ENCODE data around the gene MEIOB. TPM values are rescaled to one million over a fixed set of nuclear protein-coding genes. Genes with fewer than 3 reads are reported as not detected.

The MEIOB gene
- polyA plus RNA-seq, 2 donors, result 0.08 TPM; not detected in 1

DNA sequence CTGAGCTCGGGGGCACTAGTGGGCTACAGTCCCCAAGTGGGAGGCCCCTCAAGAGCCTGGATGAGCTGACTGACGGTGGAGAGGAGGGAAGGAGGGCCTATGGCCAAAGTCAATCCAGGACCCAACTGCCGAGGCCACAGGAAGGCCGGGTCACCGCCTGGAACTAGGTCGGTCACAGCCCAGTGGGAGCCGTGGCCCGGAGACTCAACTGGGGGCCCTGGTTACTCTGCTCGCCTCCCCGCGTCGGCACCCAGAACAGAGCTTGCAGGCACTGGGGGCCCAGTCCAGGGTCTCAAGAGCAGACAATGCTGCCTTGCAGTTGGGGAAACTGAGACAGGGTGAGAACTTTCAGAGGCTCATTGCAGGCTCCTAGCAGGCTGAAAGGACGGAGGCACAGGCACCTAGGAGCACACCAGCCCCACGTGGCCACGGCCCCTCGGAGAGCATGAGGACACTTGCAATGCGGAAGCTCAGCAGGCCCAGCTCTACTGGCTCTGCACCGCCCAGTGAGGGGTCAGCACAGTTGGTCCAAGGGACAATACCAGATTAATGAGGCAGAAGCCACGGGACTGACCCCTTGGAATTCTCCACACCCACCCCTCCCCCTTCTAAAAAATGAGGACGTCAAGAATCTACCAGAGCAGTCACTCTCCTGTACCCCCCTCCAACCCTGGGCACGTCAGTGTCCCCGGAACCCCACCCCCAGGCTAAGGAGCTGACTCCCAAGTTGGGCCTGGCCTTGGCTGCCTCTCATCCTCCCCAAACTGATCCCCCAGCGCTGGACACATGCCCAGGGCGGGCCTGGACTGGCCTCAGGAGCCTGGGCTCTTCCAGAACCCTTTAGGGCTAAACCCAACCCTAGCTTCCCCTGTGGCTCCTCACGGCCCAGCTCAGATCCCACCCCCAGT is 44.0 kb upstream of the MEIOB start:
- H3K4me1 ChIP-seq (ENCODE audit: control insufficient read depth in 2 of 2, insufficient read depth in 2 of 2, low read length in 1 of 2), result peaks cover 17 to 41% of the 10 kb centered on the region in 2 donors
- H3K9me3 ChIP-seq (ENCODE audit: control insufficient read depth in 2 of 2, insufficient read depth in 1 of 2, low read depth in 1 of 2, low read length in 1 of 2), result peaks cover 0 to 2% of the 10 kb centered on the region in 2 donors
- peaks cover 0 to 17% of the 10 kb centered on the region in 2 donors for H3K27me3 ChIP-seq (ENCODE audit: control insufficient read depth in 1 of 2, insufficient read depth in 2 of 2, low read length in 2 of 2)
- no peaks in the 10 kb centered on the region for H3K36me3 ChIP-seq (ENCODE audit: control insufficient read depth in 2 of 2, insufficient read depth in 2 of 2, low read length in 1 of 2)
- no peak overlapping the region for H3K27ac ChIP-seq (ENCODE audit: low read depth in 2 of 2, low read length in 1 of 2)
- peak overlapping the region in 1 of 2 donors; percentile 14 for H3K4me3 ChIP-seq (ENCODE audit: low read depth in 1 of 2, low read length in 2 of 2)
- 62 to 69% methylated on average over 25 of the region's 25 CpGs for WGBS, 2 donors

DNA sequence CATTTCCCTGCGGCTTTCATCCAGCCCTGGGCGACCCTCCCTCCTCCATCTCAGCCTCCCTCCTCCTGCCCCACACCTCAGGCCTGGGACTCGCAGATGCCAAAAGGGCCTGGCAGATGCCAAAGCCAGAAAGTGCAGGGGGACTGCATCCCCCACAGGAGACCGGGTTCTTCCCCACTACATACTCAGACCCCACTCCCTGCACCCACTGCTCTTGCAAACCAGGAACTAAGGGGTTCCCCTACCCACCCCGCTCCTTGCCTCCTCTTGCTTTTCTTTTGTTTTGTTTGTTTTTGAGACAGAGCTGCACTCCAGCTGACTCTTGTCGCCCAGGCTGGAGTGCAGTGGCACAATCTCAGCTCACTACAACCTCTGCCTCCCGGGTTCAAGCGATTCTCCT is 43.0 kb upstream of the MEIOB start:
- Histone ChIP-seq H3K4me1 (ENCODE audit: control insufficient read depth in 2 of 2, insufficient read depth in 2 of 2, low read length in 1 of 2) (peaks cover 12 to 44% of the 10 kb centered on the region in 2 donors), H3K9me3 (ENCODE audit: control insufficient read depth in 2 of 2, insufficient read depth in 1 of 2, low read depth in 1 of 2, low read length in 1 of 2) (peaks cover 0 to 2% of the 10 kb centered on the region in 2 donors), H3K36me3 (ENCODE audit: control insufficient read depth in 2 of 2, insufficient read depth in 2 of 2, low read length in 1 of 2) (no peaks in the 10 kb centered on the region), H3K4me3 (ENCODE audit: low read depth in 1 of 2, low read length in 2 of 2) (no peak overlapping the region), H3K27me3 (ENCODE audit: control insufficient read depth in 1 of 2, insufficient read depth in 2 of 2, low read length in 2 of 2) (peaks cover 0 to 12% of the 10 kb centered on the region in 2 donors), H3K27ac (ENCODE audit: low read depth in 2 of 2, low read length in 1 of 2) (peak overlapping the region in 1 of 2 donors; percentile 22)
- WGBS, 2 donors, result 58 to 63% methylated on average over 7 to 8 of the region's 8 CpGs

DNA sequence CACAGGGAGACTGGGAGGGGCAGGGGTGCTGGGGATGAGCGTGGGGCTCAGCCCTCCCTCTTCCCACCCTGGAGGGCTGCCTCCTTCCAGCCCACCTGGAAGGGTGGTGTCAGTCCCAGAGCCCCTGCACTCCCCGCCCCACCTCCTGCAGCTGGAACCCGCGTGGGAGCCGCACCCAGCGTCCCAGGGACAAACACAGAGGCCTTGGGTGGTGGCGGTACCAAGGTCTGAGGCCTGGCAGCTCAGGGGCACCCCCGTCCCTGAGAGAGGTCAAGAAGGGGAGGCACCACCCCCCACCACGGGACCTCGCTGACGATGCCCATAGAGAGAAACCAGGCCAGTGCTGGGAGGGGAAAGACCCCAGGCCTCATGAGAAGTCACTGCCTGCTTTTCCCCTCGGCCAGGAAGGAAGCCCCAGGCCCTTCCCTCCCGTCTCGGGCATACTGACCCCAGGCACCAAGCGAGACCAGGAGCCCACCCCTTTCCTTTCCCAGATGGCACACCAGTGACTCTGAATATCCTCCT is 42.2 kb upstream of the MEIOB start:
- peak overlapping the region; percentile 77 to 83 for H3K27ac ChIP-seq (ENCODE audit: low read depth in 2 of 2, low read length in 1 of 2)
- whole genome bisulfite sequencing, 2 donors, result 41 to 46% methylated on average over 11 to 15 of the region's 15 CpGs
- H3K9me3 ChIP-seq (ENCODE audit: control insufficient read depth in 2 of 2, insufficient read depth in 1 of 2, low read depth in 1 of 2, low read length in 1 of 2), result no peaks in the 10 kb centered on the region
- no peaks in the 10 kb centered on the region for H3K36me3 ChIP-seq (ENCODE audit: control insufficient read depth in 2 of 2, insufficient read depth in 2 of 2, low read length in 1 of 2)
- H3K4me1 ChIP-seq (ENCODE audit: control insufficient read depth in 2 of 2, insufficient read depth in 2 of 2, low read length in 1 of 2), result peaks cover 12 to 51% of the 10 kb centered on the region in 2 donors
- H3K4me3 ChIP-seq (ENCODE audit: low read depth in 1 of 2, low read length in 2 of 2), result no peak overlapping the region
- peaks cover 0 to 7% of the 10 kb centered on the region in 2 donors for H3K27me3 ChIP-seq (ENCODE audit: control insufficient read depth in 1 of 2, insufficient read depth in 2 of 2, low read length in 2 of 2)

DNA sequence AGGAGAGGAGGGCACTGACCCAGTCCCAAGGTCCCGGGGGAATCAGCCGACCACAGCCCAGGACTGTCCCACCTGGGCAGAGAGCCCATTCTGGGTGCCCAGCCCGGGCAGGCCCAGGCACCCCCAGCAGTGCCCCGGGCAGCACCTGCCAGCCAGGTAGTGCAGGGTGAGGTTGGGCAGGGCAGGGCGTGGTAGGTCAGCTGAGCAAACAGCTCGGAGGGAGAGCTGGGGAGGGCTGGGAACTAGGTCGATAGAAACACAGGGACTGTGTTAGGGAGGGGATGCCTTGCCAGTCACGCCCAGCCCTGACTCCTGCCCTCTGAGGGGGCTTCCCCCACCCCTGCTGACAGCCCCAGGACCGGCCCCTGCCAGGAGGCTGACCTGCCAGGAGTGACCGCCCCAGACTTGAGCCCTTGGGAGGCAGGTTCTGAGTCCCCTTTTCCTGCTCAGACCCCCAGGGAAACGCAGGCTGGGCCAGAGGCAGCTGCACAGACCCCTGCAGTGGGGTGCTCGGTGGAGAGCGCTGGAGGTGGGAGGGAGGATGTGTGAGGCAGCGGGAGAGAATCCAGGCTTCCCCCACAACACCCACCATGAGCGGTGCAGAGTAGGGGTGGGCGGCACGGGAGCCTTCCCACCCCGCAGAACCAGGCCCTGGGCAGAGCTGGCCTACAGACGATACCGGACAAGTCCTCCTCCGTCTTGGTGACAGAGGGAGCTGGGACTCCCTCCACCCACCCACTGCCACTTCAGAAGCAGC is 41.5 kb upstream of the MEIOB start:
- no peak overlapping the region for H3K4me3 ChIP-seq (ENCODE audit: low read depth in 1 of 2, low read length in 2 of 2)
- H3K27me3 ChIP-seq (ENCODE audit: control insufficient read depth in 1 of 2, insufficient read depth in 2 of 2, low read length in 2 of 2), result peaks cover 0 to 7% of the 10 kb centered on the region in 2 donors
- no peaks in the 10 kb centered on the region for H3K36me3 ChIP-seq (ENCODE audit: control insufficient read depth in 2 of 2, insufficient read depth in 2 of 2, low read length in 1 of 2)
- 31 to 33% methylated on average over 20 to 21 of the region's 21 CpGs for WGBS, 2 donors
- H3K4me1 ChIP-seq (ENCODE audit: control insufficient read depth in 2 of 2, insufficient read depth in 2 of 2, low read length in 1 of 2), result peaks cover 10 to 48% of the 10 kb centered on the region in 2 donors
- peak overlapping the region; percentile 77 to 83 for H3K27ac ChIP-seq (ENCODE audit: low read depth in 2 of 2, low read length in 1 of 2)
- H3K9me3 ChIP-seq (ENCODE audit: control insufficient read depth in 2 of 2, insufficient read depth in 1 of 2, low read depth in 1 of 2, low read length in 1 of 2), result no peaks in the 10 kb centered on the region

DNA sequence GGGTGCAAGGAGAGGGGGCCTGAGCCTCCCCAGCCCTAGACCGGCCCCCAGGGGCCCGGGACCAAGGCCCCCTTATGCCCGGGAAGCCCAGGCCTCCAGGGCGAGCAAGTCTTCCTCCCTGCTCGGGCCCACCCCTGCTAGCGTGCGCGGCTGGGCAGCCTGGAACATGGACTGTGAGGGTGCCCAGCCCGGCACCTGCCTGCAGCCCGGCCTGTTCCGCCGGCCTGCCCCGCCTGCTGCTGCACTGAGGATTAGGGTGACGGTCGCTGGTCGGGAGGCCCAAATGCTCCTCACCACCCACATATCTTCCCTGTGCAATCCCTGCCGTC is 40.2 kb upstream of the MEIOB start:
- Histone ChIP-seq H3K9me3 (ENCODE audit: control insufficient read depth in 2 of 2, insufficient read depth in 1 of 2, low read depth in 1 of 2, low read length in 1 of 2) (no peaks in the 10 kb centered on the region), H3K4me1 (ENCODE audit: control insufficient read depth in 2 of 2, insufficient read depth in 2 of 2, low read length in 1 of 2) (peaks cover 4 to 46% of the 10 kb centered on the region in 2 donors), H3K27me3 (ENCODE audit: control insufficient read depth in 1 of 2, insufficient read depth in 2 of 2, low read length in 2 of 2) (no peaks in the 10 kb centered on the region), H3K27ac (ENCODE audit: low read depth in 2 of 2, low read length in 1 of 2) (peak overlapping the region in 1 of 2 donors; percentile 82), H3K36me3 (ENCODE audit: control insufficient read depth in 2 of 2, insufficient read depth in 2 of 2, low read length in 1 of 2) (no peaks in the 10 kb centered on the region), H3K4me3 (ENCODE audit: low read depth in 1 of 2, low read length in 2 of 2) (no peak overlapping the region)
- 64 to 68% methylated on average over 17 of the region's 17 CpGs for WGBS, 2 donors

DNA sequence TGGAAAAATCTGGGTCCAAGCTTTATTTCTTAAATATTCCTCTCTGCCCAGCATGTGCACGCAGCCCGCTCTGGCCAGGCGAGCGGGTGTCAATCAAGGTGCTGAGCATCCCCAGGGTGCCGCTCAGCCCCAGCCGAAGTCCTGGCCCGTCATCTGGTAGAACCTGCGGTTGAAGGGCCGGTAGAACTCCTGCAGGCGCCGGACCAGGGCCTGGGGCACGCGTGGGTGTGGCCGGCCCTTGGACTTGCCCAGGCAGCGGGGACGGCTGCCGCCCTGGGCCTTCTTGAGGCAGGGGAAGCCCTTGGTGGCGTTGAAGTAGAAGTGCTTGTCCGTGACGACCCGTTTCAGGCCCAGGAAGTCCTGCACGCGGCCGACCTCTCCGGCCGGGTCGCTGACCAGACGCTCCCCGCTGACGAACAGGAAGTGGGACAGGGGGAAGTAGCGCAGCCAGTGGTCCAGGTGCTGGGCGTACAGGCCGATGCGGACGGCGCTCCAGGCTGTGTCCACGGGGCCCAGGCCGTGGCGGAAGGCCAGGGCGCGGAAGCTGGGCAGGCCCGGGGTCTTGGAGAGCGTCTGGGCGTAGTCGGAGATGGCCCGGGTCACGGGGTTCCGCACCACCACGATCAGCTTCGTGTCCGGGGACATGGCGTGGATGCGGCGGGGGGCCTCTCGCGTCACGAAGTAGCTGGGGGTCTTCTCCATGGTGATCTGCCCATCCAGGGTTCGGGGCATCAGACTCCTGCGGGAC is 39.7 kb upstream of the MEIOB start:
- Histone ChIP-seq H3K27ac (ENCODE audit: low read depth in 2 of 2, low read length in 1 of 2) (peak overlapping the region in 1 of 2 donors; percentile 82), H3K27me3 (ENCODE audit: control insufficient read depth in 1 of 2, insufficient read depth in 2 of 2, low read length in 2 of 2) (no peaks in the 10 kb centered on the region), H3K4me3 (ENCODE audit: low read depth in 1 of 2, low read length in 2 of 2) (no peak overlapping the region), H3K9me3 (ENCODE audit: control insufficient read depth in 2 of 2, insufficient read depth in 1 of 2, low read depth in 1 of 2, low read length in 1 of 2) (no peaks in the 10 kb centered on the region), H3K4me1 (ENCODE audit: control insufficient read depth in 2 of 2, insufficient read depth in 2 of 2, low read length in 1 of 2) (peaks cover 2 to 46% of the 10 kb centered on the region in 2 donors), H3K36me3 (ENCODE audit: control insufficient read depth in 2 of 2, insufficient read depth in 2 of 2, low read length in 1 of 2) (no peaks in the 10 kb centered on the region)
- 87 to 91% methylated on average over 59 of the region's 59 CpGs for WGBS, 2 donors

DNA sequence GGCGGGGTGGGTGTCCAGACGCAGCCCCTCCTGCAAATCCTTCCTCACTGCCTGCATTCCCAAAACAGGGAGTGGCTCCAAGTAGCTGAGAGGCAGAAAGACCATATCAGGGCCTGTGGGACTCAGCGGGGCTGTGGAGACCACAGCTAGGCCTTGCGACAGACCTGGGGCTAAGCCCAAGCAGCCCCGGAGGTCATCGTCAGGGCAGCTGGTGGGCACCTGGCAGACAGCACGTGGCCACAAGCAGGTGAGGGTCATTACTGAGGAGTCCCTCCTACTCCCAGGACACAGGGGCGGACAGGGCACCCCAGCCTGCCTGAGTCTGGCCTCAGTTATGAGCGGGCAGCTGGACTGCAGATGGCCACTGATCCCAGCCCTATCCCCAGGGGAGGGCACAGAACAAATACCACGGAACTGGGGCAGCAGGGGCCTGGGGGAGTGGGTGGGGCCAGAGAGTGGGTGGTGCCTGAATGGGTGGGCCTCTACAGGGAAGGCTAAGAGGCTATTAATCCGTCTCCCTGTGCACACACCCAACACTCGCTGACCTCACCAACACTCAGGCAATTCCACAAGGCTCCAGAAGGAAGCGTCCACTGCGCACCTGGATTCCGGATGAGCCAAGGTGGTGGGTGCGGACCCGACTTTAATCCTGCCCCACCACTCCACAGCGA is 37.7 kb upstream of the MEIOB start:
- Histone ChIP-seq H3K4me1 (ENCODE audit: control insufficient read depth in 2 of 2, insufficient read depth in 2 of 2, low read length in 1 of 2) (peaks cover 2 to 35% of the 10 kb centered on the region in 2 donors), H3K27ac (ENCODE audit: low read depth in 2 of 2, low read length in 1 of 2) (peak overlapping the region in 1 of 2 donors; percentile 15), H3K27me3 (ENCODE audit: control insufficient read depth in 1 of 2, insufficient read depth in 2 of 2, low read length in 2 of 2) (no peaks in the 10 kb centered on the region), H3K4me3 (ENCODE audit: low read depth in 1 of 2, low read length in 2 of 2) (no peak overlapping the region), H3K9me3 (ENCODE audit: control insufficient read depth in 2 of 2, insufficient read depth in 1 of 2, low read depth in 1 of 2, low read length in 1 of 2) (no peaks in the 10 kb centered on the region), H3K36me3 (ENCODE audit: control insufficient read depth in 2 of 2, insufficient read depth in 2 of 2, low read length in 1 of 2) (no peaks in the 10 kb centered on the region)
- 71 to 72% methylated on average over 18 of the region's 18 CpGs for WGBS, 2 donors

DNA sequence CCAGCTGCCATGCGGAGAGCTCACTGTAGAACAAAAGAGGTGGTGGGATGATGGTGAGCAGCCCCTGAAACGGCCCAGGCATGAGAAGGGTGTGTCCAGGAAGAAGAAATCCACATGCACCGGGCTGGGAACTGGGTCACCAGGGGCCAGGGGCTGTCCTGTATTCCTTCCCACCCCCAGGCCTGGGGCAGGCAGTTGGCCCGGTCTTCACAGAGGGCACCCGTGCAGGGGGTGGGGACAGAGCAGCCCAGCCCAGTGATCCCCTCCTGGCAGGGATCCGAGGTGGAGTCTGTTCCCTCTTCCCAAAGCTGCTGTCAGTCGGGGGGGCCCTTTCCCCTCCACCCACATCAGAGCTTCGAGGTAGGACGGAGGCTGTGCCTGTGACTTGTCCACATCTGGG is 37.0 kb upstream of the MEIOB start:
- 49 to 60% methylated on average over 8 to 9 of the region's 9 CpGs for WGBS, 2 donors
- no peak overlapping the region for H3K27ac ChIP-seq (ENCODE audit: low read depth in 2 of 2, low read length in 1 of 2)
- no peaks in the 10 kb centered on the region for H3K27me3 ChIP-seq (ENCODE audit: control insufficient read depth in 1 of 2, insufficient read depth in 2 of 2, low read length in 2 of 2)
- H3K4me1 ChIP-seq (ENCODE audit: control insufficient read depth in 2 of 2, insufficient read depth in 2 of 2, low read length in 1 of 2), result peaks cover 2 to 28% of the 10 kb centered on the region in 2 donors
- no peaks in the 10 kb centered on the region for H3K36me3 ChIP-seq (ENCODE audit: control insufficient read depth in 2 of 2, insufficient read depth in 2 of 2, low read length in 1 of 2)
- H3K9me3 ChIP-seq (ENCODE audit: control insufficient read depth in 2 of 2, insufficient read depth in 1 of 2, low read depth in 1 of 2, low read length in 1 of 2), result no peaks in the 10 kb centered on the region
- no peak overlapping the region for H3K4me3 ChIP-seq (ENCODE audit: low read depth in 1 of 2, low read length in 2 of 2)
